GM12872 (cell line): Measurements from ENCODE around the gene APPL2.

Experiments
- TF ChIP-seq, protein P1 (sequence below): IDR thresholded peaks from 3 replicates; pipeline ENCODE4 v1.5.1; 2011; ENCODE audit warnings: low read depth, mild to moderate bottlenecking, low read length, moderate library complexity; ENCODE audit not compliant: insufficient read depth

APPL2 gene

GRCh38 chr12:105226219-105226618 lies 9.8 kb downstream of the APPL2 start:
- TF ChIP-seq, protein P1, sequence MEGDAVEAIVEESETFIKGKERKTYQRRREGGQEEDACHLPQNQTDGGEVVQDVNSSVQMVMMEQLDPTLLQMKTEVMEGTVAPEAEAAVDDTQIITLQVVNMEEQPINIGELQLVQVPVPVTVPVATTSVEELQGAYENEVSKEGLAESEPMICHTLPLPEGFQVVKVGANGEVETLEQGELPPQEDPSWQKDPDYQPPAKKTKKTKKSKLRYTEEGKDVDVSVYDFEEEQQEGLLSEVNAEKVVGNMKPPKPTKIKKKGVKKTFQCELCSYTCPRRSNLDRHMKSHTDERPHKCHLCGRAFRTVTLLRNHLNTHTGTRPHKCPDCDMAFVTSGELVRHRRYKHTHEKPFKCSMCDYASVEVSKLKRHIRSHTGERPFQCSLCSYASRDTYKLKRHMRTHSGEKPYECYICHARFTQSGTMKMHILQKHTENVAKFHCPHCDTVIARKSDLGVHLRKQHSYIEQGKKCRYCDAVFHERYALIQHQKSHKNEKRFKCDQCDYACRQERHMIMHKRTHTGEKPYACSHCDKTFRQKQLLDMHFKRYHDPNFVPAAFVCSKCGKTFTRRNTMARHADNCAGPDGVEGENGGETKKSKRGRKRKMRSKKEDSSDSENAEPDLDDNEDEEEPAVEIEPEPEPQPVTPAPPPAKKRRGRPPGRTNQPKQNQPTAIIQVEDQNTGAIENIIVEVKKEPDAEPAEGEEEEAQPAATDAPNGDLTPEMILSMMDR = no peak

- TF ChIP-seq, protein P1 = no peak
These were observed 10.4 kb downstream of the APPL2 start for GRCh38 chr12:105225505-105226015.

DNA sequence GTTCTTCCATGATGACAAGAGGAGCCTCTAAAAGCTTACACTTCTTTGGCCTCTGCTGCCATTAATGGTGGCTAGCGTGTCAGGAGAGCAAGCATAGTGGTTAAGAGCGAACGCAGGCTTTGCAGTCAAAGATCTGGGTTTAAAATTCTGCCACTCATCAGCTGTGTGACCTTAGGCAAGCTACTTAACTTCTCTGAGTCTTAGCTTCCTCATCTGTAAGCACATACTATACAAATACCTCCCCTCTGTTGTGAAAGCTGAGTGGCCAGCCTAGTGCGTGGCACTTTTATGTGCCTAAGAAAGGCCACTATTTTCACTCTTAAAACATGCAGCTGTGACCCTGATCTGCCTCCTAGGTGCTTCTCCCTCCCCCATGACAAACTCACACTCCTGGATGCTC lies 11.6 kb downstream of the APPL2 start:
- TF ChIP-seq, protein P1 = no peak

DNA sequence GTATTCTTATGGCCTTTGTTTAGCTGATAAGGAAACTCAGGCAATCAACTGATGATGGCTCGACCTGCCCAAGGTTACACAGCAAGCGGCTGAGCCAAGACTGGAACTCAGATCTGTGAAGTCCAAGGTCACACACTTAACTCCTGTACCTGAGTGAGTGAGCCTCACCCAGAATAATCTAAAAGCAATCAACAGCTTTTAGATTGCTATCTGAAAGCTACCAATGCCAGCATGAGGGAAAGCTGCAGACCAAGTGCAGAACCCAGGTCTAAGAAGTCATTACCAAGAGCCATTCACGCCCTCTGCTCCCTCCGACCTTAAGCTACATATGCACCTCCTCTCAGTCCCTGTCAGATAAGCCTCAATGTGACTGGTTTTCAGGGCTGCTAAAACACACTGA lies 12.1 kb downstream of the APPL2 start:
- TF ChIP-seq, protein P1 = no peak

DNA sequence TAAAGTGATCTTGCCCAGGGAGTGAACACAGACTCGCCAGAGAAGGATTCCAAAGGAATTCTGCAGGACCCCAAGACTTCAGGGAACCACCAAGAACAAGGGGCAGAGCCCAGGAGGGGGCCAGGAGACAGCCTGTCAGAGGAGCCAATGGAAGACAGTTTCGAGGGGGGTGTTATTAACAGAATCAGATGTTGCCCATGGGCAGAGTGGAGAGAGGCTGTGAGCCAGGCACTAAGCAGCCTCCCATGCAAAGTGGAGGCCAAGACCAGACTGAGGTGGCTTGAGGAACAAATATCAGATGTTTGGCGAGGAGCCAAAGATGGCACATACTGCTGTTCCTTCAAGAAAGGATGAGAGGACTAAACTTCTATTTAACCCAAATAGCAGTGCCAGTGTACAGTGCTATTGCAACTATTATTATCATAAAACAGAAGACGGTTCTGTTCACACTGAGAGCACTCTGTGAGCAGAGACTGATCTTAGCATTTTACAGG lies 12.6 kb downstream of the APPL2 start:
- TF ChIP-seq, protein P1 = no peak

- TF ChIP-seq, protein P1 = no peak
These were observed 13.1 kb downstream of the APPL2 start for GRCh38 chr12:105222726-105223351.

- TF ChIP-seq, protein P1 = no peak
These were observed 13.7 kb downstream of the APPL2 start for GRCh38 chr12:105222284-105222655.
